H9 (cell line): ENCODE data around the gene NFKBIZ. TPM values are rescaled to one million over a fixed set of nuclear protein-coding genes. Genes with fewer than 3 reads are reported as not detected.

Source experiments
- DNase-seq: peaks from one replicate; pipeline ENCODE4 v3.0.0-alpha.2; 2017
- H2AFZ ChIP-seq: one replicate; pipeline ENCODE4 v1.6.1; 2013; ENCODE audit warnings: mild to moderate bottlenecking, low read length, control low read depth, moderate library complexity
- H2AK5ac ChIP-seq: 2 replicates; pipeline ENCODE4 v1.6.1; 2013; ENCODE audit warnings: low read length, control low read depth, mixed read lengths; ENCODE audit not compliant: insufficient read length
- H2BK120ac ChIP-seq: one replicate; pipeline ENCODE4 v1.6.1; 2013; ENCODE audit warnings: low read depth, mild to moderate bottlenecking, low read length, control low read depth, inconsistent platforms; ENCODE audit not compliant: poor library complexity, severe bottlenecking
- H2BK12ac ChIP-seq: 2 replicates; pipeline ENCODE4 v1.6.1; 2013; ENCODE audit warnings: low read length, control low read depth, mixed read lengths, low read depth; ENCODE audit not compliant: insufficient read length
- H2BK15ac ChIP-seq: 2 replicates; pipeline ENCODE4 v1.6.1; 2013; ENCODE audit warnings: low read depth, low read length, control low read depth
- H2BK20ac ChIP-seq: one replicate; pipeline ENCODE4 v1.6.1; 2013; ENCODE audit warnings: low read depth, mild to moderate bottlenecking, low read length, control low read depth, inconsistent platforms; ENCODE audit not compliant: poor library complexity, severe bottlenecking
- H2BK5ac ChIP-seq: 2 replicates; pipeline ENCODE4 v1.6.1; 2013; ENCODE audit warnings: low read length, control low read depth, mixed read lengths; ENCODE audit not compliant: insufficient read length
- H3K14ac ChIP-seq: 2 replicates; pipeline ENCODE4 v1.6.1; 2013; ENCODE audit warnings: low read length, control low read depth; ENCODE audit not compliant: insufficient read depth
- H3K18ac ChIP-seq: 2 replicates; pipeline ENCODE4 v1.6.1; 2013; ENCODE audit warnings: low read depth, mild to moderate bottlenecking, mixed read lengths, low read length, control low read depth; ENCODE audit not compliant: insufficient read length
- H3K23ac ChIP-seq: 2 replicates; pipeline ENCODE4 v1.6.1; 2013; ENCODE audit warnings: low read length, control low read depth, mixed read lengths, low read depth; ENCODE audit not compliant: insufficient read length
- H3K23me2 ChIP-seq: 2 replicates; pipeline ENCODE4 v1.6.1; 2013; ENCODE audit warnings: low read depth, mild to moderate bottlenecking, mixed read lengths, low read length, control low read depth; ENCODE audit not compliant: insufficient read length, poor library complexity, severe bottlenecking
- H3K27ac ChIP-seq: 2 replicates; pipeline ENCODE4 v1.5.1; 2013; ENCODE audit warnings: low read length, control low read depth, mixed read lengths, low read depth; ENCODE audit not compliant: insufficient read length
- H3K27me3 ChIP-seq: 2 replicates; pipeline ENCODE4 v1.6.1; 2013; ENCODE audit warnings: low read length, control low read depth, inconsistent platforms; ENCODE audit not compliant: insufficient read depth
- H3K4ac ChIP-seq: 2 replicates; pipeline ENCODE4 v1.6.1; 2013; ENCODE audit warnings: low read depth, mild to moderate bottlenecking, control low read depth, inconsistent platforms, low read length, moderate library complexity
- H3K4me1 ChIP-seq: 2 replicates; pipeline ENCODE4 v1.6.1; 2013; ENCODE audit warnings: low read length, control low read depth, inconsistent platforms; ENCODE audit not compliant: insufficient read depth
- H3K4me2 ChIP-seq: 2 replicates; pipeline ENCODE4 v1.6.1; 2013; ENCODE audit warnings: low read length, control low read depth, mixed read lengths; ENCODE audit not compliant: insufficient read length, insufficient read depth
- H3K56ac ChIP-seq: 2 replicates; pipeline ENCODE4 v1.6.1; 2013; ENCODE audit warnings: low read depth, mild to moderate bottlenecking, mixed read lengths, low read length, control low read depth; ENCODE audit not compliant: insufficient read length
- H3K79me1 ChIP-seq: 2 replicates; pipeline ENCODE4 v1.6.1; 2013; ENCODE audit warnings: low read depth, mild to moderate bottlenecking, moderate library complexity, low read length, control low read depth, inconsistent platforms; ENCODE audit not compliant: insufficient read depth, poor library complexity, severe bottlenecking
- H3K79me2 ChIP-seq: 2 replicates; pipeline ENCODE4 v1.6.1; 2013; ENCODE audit warnings: low read length, control low read depth, inconsistent platforms; ENCODE audit not compliant: insufficient read depth
- H3K9ac ChIP-seq: 2 replicates; pipeline ENCODE4 v1.6.1; 2013; ENCODE audit warnings: low read length, control low read depth, mixed read lengths; ENCODE audit not compliant: insufficient read length; ENCODE audit errors: extremely low read depth
- H3K9me3 ChIP-seq: one replicate; pipeline ENCODE4 v1.6.1; 2013; ENCODE audit warnings: low read depth, low read length, inconsistent platforms; ENCODE audit not compliant: control insufficient read depth
- H3T11ph ChIP-seq: one replicate; pipeline ENCODE4 v1.6.1; 2013; ENCODE audit warnings: mild to moderate bottlenecking, low read length, control low read depth, inconsistent platforms
- H4K20me1 ChIP-seq: one replicate; pipeline ENCODE4 v1.6.1; 2013; ENCODE audit not compliant: control insufficient read depth, insufficient read length, insufficient read depth
- H4K5ac ChIP-seq: 2 replicates; pipeline ENCODE4 v1.6.1; 2013; ENCODE audit warnings: low read depth, mild to moderate bottlenecking, mixed read lengths, low read length, control low read depth; ENCODE audit not compliant: insufficient read length
- H4K8ac ChIP-seq: replicated peaks from 2 replicates; pipeline ENCODE4 v1.6.1; 2013; ENCODE audit warnings: low read length, control low read depth, mixed read lengths, low read depth; ENCODE audit not compliant: insufficient read length
- H4K91ac ChIP-seq: 2 replicates; pipeline ENCODE4 v1.6.1; 2013; ENCODE audit warnings: low read depth, mild to moderate bottlenecking, moderate library complexity, mixed read lengths, low read length, control low read depth; ENCODE audit not compliant: insufficient read length
- H3K27ac Mint-ChIP-seq, 3 experiments: 2 replicates in 2 of 3; 3 replicates in 1 of 3; pipeline ENCODE4 v1.8.0; 2020 to 2021; ENCODE audit warnings: mixed read lengths in 3 of 3, mild to moderate bottlenecking in 1 of 3, moderate library complexity in 1 of 3
- H3K27me3 Mint-ChIP-seq: 2 replicates; pipeline ENCODE4 v1.8.0; 2021; ENCODE audit warnings: low read depth, mild to moderate bottlenecking, moderate library complexity, mixed read lengths
- H3K36me3 Mint-ChIP-seq, 3 experiments: 2 replicates in 2 of 3; 3 replicates in 1 of 3; pipeline ENCODE4 v1.8.0; 2020 to 2021; ENCODE audit warnings: low read depth in 3 of 3, mixed read lengths in 3 of 3; ENCODE audit not compliant: insufficient read depth in 1 of 3
- H3K4me1 Mint-ChIP-seq, 2 experiments: 2 replicates each; pipeline ENCODE4 v1.8.0; 2020; ENCODE audit warnings: mixed read lengths in 2 of 2
- H3K4me3 Mint-ChIP-seq, 2 experiments: 2 replicates in 1 of 2; 3 replicates in 1 of 2; pipeline ENCODE4 v1.8.0; 2020 to 2021; ENCODE audit warnings: mild to moderate bottlenecking in 2 of 2, mixed read lengths in 2 of 2, moderate library complexity in 1 of 2
- H3K9me3 Mint-ChIP-seq, 2 experiments: 2 replicates in 1 of 2; 3 replicates in 1 of 2; pipeline ENCODE4 v1.8.0; 2020; ENCODE audit warnings: mild to moderate bottlenecking in 2 of 2, mixed read lengths in 2 of 2, moderate library complexity in 1 of 2
- WGBS: extraction: QIAGEN DNeasy Blood & Tissue Kit; methylation state at CpG from one replicate; pipeline ENCODE4 v1.1.7; 2013; ENCODE audit warnings: missing lambda C conversion rate, low lambda C conversion rate, mixed read lengths; ENCODE audit not compliant: insufficient read length; ENCODE audit errors: extremely low coverage; 5-methylcytosine and 5-hydroxymethylcytosine counted together
- total RNA-seq: library from RNA; stranded (reverse); gene quantifications from 2 replicates; pipeline ENCODE4 v1.2.1, GENCODE V29; 2021
- TF ChIP-seq, protein P1 (sequence below): fragments of 200-600 bp; sonication (generic); conservative IDR thresholded peaks from 3 replicates; pipeline ENCODE4 v1.8.0; 2021; ENCODE audit warnings: antibody characterized with exemption, mild to moderate bottlenecking

The NFKBIZ gene
- total RNA-seq, 1 experiment from 2014 or later, result 11.1 TPM

DNA sequence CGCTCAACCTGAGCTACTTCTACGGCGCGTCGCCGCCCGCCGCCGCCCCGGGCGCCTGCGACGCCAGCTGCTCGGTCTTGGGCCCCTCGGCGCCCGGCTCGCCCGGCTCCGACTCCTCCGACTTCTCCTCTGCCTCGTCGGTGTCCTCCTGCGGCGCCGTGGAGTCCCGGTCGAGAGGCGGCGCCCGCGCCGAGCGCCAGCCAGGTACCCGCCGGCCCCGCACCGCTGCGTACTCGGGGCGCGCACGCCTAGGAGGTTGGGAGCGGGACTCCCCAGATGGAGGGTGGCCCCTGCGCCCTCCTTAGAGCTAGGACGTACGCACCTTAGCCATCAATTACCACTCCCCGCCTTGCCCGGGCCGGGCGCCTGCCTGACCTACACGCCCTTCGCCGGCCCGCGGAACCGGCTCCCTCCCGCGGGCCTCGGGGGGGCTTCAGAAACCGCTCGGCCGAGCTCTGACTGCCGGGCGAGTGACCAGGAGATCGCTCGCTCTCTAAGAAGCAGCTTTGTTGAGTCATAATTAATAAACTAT, 466 bp downstream of the NFKBIZ start:
- H4K8ac ChIP-seq, result no peak overlapping the region
- H3K4me1 Mint-ChIP-seq, result peaks cover 33 to 35% of the 10 kb centered on the region in 2 experiments
- peak overlapping the region; percentile 80 to 98 for H3K4me3 Mint-ChIP-seq
- H3K27me3 ChIP-seq, result no peaks in the 10 kb centered on the region
- no peak overlapping the region for H4K5ac ChIP-seq
- peak overlapping the region; percentile 76 for H3K4me2 ChIP-seq
- H3K9me3 Mint-ChIP-seq, result no peaks in the 10 kb centered on the region
- TF ChIP-seq, protein P1, sequence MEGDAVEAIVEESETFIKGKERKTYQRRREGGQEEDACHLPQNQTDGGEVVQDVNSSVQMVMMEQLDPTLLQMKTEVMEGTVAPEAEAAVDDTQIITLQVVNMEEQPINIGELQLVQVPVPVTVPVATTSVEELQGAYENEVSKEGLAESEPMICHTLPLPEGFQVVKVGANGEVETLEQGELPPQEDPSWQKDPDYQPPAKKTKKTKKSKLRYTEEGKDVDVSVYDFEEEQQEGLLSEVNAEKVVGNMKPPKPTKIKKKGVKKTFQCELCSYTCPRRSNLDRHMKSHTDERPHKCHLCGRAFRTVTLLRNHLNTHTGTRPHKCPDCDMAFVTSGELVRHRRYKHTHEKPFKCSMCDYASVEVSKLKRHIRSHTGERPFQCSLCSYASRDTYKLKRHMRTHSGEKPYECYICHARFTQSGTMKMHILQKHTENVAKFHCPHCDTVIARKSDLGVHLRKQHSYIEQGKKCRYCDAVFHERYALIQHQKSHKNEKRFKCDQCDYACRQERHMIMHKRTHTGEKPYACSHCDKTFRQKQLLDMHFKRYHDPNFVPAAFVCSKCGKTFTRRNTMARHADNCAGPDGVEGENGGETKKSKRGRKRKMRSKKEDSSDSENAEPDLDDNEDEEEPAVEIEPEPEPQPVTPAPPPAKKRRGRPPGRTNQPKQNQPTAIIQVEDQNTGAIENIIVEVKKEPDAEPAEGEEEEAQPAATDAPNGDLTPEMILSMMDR, result peak; percentile 31; the same call in 2 of the 3 replicates
- peaks cover 31 to 45% (median 31%) of the 10 kb centered on the region in 3 experiments for H3K36me3 Mint-ChIP-seq
- H3K9me3 ChIP-seq, result no peaks in the 10 kb centered on the region
- H4K91ac ChIP-seq, result no peak overlapping the region
- H4K20me1 ChIP-seq, result no peaks in the 10 kb centered on the region
- H2BK120ac ChIP-seq, result no peak overlapping the region
- no peak overlapping the region for H2AFZ ChIP-seq
- peaks cover 15% of the 10 kb centered on the region; the same call in 1 of the 2 replicates for H3K79me2 ChIP-seq
- H2AK5ac ChIP-seq, result no peak overlapping the region
- no peak overlapping the region for H2BK20ac ChIP-seq
- peaks cover 2% of the 10 kb centered on the region; the same call in 1 of the 2 replicates for H3K4me1 ChIP-seq
- peak; percentile 45 for DNase-seq
- no peak overlapping the region for H2BK12ac ChIP-seq
- H3K27ac Mint-ChIP-seq, result peak overlapping the region; percentile 52 to 83 (median 68); a peak in 6 of 7 replicates
- H2BK5ac ChIP-seq, result no peak overlapping the region
- no peak overlapping the region for H3K4ac ChIP-seq
- H3K79me1 ChIP-seq, result no peaks in the 10 kb centered on the region
- H3K14ac ChIP-seq, result peak overlapping the region; percentile 97
- H3T11ph ChIP-seq, result no peak overlapping the region
- no peaks in the 10 kb centered on the region for H3K27me3 Mint-ChIP-seq
- H3K9ac ChIP-seq, result peak overlapping the region; percentile 73
- H3K56ac ChIP-seq, result no peak overlapping the region
- H3K23ac ChIP-seq, result no peak overlapping the region
- WGBS, result no CpG with 5 or more reads among the region's 67 CpGs
- H3K18ac ChIP-seq, result peak overlapping the region; percentile 79
- H3K27ac ChIP-seq, result no peak overlapping the region
- H3K23me2 ChIP-seq, result no peaks in the 10 kb centered on the region
- H2BK15ac ChIP-seq, result no peak overlapping the region
